OCI-LY1 (cell line): ENCODE data around the gene EGFL7.

Experiments used
- CTCF ChIP-seq: fragments of 200-600 bp; sonication (generic), shearing (Covaris generic); IDR thresholded peaks from 2 replicates; pipeline ENCODE4 v1.5.1; 2017; ENCODE audit warnings: mild to moderate bottlenecking, antibody characterized with exemption, low read length, moderate library complexity, mixed read lengths
- EZH2 ChIP-seq: fragments of 200-600 bp; sonication (generic), shearing (Covaris generic); IDR thresholded peaks from 2 replicates; pipeline ENCODE4 v1.8.0; 2017; ENCODE audit warnings: borderline replicate concordance, mixed run types, mild to moderate bottlenecking, antibody characterized with exemption, low read length, moderate library complexity, mixed read lengths

DNA sequence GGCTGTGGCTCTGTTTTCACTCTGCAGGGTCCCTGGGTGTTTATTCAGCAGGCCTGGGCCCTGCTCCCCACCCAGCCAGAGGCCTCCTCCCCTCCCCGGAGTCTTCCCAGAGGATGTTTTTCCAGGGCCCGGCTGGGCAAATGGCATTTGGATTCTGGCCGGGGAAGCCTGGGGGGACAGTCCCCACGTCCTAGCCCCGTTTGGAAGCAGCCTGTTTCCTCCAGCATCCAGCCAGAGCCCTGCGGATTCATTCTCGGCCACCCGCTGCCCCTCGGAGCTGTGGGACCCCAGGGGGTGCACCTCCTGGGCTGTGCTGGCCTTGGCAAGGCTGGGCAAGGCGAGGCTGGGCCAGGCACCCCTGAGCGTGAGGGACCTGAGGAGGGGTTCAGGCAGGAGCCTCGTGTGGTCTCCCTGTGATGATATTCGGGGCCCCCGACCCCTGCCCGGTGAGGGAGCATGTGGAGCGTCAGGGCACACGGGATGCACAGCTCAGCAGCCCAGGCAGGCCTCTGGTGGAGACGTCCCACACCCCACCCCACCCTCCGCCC is 48.8 kb upstream of the EGFL7 start:
- TF ChIP-seq CTCF (no peak), EZH2 (no peak)
